GM19238 (cell line): Measurements from ENCODE around the gene IGFBP5.

ENCODE experiments used
- DNase-seq: peaks from one replicate; pipeline ENCODE4 v3.0.0; 2011; ENCODE audit warnings: low spot score; ENCODE audit not compliant: insufficient read length

IGFBP5 gene

GRCh38 chr2:216665717-216666116, 29.6 kb downstream of the IGFBP5 start:
- DNase-seq = no peak

GRCh38 chr2:216665242-216665641, 30.1 kb downstream of the IGFBP5 start:
- no peak for DNase-seq

- DNase-seq = no peak
These were observed 30.7 kb downstream of the IGFBP5 start for GRCh38 chr2:216664593-216665034.

- no peak for DNase-seq
These were observed 31.5 kb downstream of the IGFBP5 start for GRCh38 chr2:216663846-216664245.

- no peak for DNase-seq
These were observed 32.2 kb downstream of the IGFBP5 start for GRCh38 chr2:216663106-216663505.

GRCh38 chr2:216661639-216662375, 33.5 kb downstream of the IGFBP5 start:
- no peak for DNase-seq

GRCh38 chr2:216661051-216661450, 34.3 kb downstream of the IGFBP5 start:
- DNase-seq = no peak

GRCh38 chr2:216660496-216660895, 34.9 kb downstream of the IGFBP5 start:
- DNase-seq = no peak

- DNase-seq = no peak
These were observed 36.1 kb downstream of the IGFBP5 start for GRCh38 chr2:216659276-216659675.

- no peak for DNase-seq
These were observed 36.6 kb downstream of the IGFBP5 start for GRCh38 chr2:216658757-216659156.

- no peak for DNase-seq
These were observed 37.4 kb downstream of the IGFBP5 start for GRCh38 chr2:216657980-216658379.

GRCh38 chr2:216657086-216657855, 38.1 kb downstream of the IGFBP5 start:
- no peak for DNase-seq

GRCh38 chr2:216654528-216655052, 40.8 kb downstream of the IGFBP5 start:
- no peak for DNase-seq

- no peak for DNase-seq
These were observed 41.4 kb downstream of the IGFBP5 start for GRCh38 chr2:216653931-216654365.

GRCh38 chr2:216653093-216653799, 42.1 kb downstream of the IGFBP5 start:
- DNase-seq = no peak

GRCh38 chr2:216652566-216652965, 42.8 kb downstream of the IGFBP5 start:
- no peak for DNase-seq

- DNase-seq = no peak
These were observed 43.9 kb downstream of the IGFBP5 start for GRCh38 chr2:216651351-216651881.

- no peak for DNase-seq
These were observed 44.6 kb downstream of the IGFBP5 start for GRCh38 chr2:216650626-216651257.

GRCh38 chr2:216649574-216649973, 45.8 kb downstream of the IGFBP5 start:
- DNase-seq = no peak

GRCh38 chr2:216648105-216648504, 47.2 kb downstream of the IGFBP5 start:
- no peak for DNase-seq

GRCh38 chr2:216646116-216646515, 49.2 kb downstream of the IGFBP5 start:
- DNase-seq = no peak
